GM11168 (cell line): ENCODE data around the gene GTPBP1.

Experiments
- in situ Hi-C: fragments of 300-500 bp; cut with MboI; formaldehyde crosslinking; loops from one replicate; pipeline ENCODE4 v1.12.0; 2022; ENCODE audit warnings: low sequenced_read_pairs; ENCODE audit not compliant: unreplicated experiment

GTPBP1 gene

GRCh38 chr22:38724176-38724575 lies 18.4 kb downstream of the GTPBP1 start:
- in situ Hi-C loops: no loop called here

DNA sequence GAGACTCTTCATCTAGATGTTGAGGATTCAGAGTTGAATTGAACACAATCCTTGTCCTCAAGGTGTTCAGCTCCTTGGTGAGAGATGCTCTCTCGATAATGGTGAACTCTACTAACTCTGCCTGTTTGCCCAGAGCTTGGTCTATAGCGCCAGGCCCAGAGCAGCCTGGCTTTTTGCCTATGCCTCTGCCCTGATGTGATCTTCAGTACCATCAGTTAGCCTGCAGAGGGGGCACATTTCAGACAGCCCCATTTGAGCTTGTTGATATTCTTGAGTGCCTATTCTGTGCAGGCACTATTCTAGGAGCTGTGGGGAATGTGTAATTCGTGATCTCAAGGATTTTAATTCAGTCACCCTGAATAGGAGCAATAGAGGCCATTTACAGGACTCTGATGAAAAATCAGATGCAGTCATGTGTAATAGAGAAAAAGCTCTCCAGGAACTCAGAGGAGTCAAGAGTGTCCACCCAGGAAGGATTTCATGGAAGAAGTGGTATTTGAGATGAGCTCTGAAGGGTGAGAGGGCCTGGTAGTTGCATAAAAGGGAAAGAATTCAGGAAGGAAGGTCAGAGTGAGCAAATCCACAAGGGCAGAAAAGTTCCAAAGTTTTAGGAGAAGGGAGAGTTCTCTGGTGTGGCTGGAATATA lies 19.3 kb downstream of the GTPBP1 start:
- in situ Hi-C loops: no loop called here

DNA sequence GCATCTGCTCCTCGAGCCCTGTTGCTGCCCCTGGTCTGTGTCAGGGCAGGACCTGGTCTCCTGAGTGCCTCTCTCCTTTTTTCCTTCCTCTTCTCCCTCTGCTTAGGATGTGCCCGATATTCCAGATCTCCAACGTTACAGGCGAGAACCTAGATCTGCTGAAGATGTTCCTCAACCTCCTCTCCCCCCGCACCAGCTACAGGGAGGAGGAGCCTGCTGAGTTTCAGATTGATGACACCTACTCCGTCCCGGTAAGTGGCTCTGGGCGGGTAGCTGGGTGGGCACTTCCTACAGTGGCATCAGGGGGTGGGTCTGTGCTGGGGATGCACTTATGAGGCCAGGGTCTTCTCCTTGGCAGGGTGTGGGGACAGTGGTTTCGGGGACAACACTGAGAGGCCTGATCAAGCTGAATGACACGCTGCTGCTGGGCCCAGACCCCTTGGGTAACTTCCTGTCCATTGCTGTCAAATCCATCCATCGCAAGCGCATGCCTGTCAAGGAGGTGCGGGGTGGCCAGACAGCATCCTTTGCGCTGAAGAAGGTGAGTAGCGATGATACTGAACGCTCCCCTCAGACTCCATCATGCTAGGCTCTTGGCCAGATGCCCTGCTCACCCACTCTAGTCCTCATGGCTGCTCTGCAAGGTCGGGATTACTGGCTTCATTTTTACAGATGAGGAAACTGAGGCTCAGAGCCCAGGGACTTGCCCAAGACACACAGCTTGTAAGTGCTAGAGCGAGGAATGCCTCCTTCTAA lies 20.3 kb downstream of the GTPBP1 start:
- in situ Hi-C loops: no loop called here

DNA sequence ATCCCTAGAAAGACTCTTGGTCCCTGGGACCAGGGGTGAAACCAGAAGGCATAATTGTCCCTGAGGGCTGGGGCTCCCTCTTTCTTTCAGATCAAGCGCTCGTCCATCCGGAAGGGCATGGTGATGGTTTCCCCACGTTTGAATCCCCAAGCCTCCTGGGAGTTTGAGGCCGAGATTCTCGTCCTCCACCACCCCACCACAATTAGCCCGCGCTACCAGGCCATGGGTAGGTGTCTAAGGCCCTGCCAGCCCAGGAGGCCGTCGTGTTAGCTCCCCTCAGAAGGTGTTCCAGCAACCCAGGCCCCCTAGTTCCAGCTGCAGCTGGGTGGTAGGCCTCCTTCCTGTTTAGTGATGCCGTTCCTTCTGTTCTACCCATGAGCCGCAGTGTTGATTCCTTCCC lies 21.4 kb downstream of the GTPBP1 start:
- in situ Hi-C loops: no loop called here

DNA sequence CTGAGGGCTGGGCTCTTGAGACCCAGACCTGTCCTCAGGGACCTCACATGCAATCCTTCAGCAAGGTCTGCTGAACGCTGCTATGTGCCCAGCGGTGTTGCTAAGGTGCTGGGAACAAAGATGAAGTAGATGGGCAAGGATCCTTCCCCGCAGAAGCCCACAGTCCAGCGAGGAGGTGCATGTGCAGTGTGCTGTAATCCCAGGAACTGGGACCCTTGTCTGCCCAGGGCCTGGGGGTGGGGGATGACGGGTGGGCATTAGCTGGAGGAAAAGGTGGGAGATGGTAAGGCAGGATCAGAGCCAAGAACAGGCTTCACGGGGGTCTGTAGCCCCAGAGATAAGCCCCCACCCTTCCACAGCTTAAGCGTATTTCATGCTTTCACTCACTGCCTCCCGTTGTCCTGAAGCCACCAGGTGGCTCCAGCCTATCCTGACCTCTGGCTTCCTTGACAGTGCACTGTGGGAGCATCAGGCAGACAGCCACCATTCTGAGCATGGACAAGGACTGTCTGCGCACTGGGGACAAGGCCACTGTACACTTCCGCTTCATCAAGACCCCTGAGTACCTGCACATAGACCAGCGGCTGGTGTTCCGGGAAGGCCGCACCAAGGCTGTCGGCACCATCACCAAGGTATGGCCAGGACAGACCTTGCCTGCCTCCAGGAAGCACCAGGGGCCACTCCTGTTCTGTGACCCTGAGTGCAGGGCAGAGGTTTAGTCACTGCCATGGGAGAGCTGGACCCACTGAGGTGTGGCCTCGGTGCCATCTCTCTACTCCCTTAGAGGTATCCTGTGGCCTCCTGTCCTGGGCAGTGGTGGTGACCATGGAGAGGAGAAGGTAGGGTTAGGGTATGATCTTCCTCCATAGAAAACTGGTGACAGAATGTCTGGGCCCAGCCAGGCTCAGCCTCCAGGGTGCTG lies 22.0 kb downstream of the GTPBP1 start:
- in situ Hi-C loops: no loop called here

GRCh38 chr22:38728871-38729796 lies 23.4 kb downstream of the GTPBP1 start:
- in situ Hi-C loops: no loop called here

DNA sequence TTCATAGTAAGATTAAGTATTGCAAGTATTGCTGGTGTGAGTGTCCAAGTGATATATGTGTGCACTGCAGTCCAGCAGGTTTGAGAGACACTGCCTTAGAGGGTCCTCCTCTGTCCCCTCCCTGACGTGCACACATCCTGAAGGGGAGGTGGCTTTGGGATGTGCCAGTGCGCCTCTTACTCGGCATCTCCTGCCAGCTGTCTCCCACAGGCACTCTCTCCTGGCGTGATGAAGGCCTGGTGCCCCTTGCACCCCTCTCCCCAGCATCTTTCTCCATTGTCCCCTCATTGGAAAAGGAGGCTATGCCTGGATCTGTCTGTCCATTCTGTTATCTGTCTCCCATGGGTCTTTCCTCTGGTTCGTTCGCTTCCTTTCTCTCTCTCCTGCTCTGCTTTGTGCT lies 24.2 kb downstream of the GTPBP1 start:
- in situ Hi-C loops: no loop called here

DNA sequence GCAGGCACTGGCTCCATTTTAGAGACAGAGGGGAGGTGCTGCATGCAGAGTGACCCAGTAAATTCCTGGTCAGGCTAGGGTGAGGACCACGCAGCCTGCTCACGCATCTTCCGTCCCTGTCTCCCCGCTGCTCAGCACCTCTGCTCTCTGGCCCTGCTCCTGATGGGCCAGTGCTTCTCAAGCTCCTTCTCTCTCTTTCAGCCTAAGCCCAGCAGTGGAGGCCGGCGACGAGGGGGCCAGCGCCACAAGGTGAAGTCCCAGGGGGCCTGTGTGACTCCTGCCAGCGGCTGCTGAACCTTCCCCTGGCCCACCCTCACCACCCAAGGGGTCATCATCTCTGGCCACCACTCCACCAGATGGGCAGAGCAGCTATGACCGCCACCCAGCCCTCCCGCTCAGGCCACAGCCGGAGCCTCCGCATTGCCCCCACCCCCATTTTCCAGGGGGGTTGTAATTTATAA lies 24.7 kb downstream of the GTPBP1 start:
- in situ Hi-C loops: no loop called here

DNA sequence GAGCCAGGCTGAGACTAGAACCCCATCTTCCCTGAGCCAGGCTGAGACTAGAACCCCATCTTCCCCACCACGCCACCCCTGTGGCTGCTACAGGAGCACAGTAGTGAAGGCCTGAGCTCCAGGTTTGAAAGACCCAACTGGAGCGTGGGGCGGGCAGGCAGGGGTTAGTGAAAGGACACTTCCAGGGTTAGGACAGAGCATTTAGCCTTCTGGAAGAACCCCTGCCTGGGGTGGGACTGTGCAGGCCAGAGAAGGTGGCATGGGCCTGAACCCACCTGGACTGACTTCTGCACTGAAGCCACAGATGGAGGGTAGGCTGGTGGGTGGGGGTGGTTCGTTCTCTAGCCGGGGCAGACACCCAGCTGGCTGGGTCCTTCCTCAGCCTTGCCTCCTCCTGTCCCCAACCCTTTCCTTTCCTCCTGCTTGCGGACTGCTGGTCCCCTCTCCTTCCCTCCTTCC lies 26.0 kb downstream of the GTPBP1 start:
- in situ Hi-C loops: no loop called here

- in situ Hi-C loops: no loop called here
Observed at GRCh38 chr22:38732251-38732815, 26.6 kb downstream of the GTPBP1 start.

- in situ Hi-C loops: no loop called here
Observed at GRCh38 chr22:38733329-38733723, 27.6 kb downstream of the GTPBP1 start.

DNA sequence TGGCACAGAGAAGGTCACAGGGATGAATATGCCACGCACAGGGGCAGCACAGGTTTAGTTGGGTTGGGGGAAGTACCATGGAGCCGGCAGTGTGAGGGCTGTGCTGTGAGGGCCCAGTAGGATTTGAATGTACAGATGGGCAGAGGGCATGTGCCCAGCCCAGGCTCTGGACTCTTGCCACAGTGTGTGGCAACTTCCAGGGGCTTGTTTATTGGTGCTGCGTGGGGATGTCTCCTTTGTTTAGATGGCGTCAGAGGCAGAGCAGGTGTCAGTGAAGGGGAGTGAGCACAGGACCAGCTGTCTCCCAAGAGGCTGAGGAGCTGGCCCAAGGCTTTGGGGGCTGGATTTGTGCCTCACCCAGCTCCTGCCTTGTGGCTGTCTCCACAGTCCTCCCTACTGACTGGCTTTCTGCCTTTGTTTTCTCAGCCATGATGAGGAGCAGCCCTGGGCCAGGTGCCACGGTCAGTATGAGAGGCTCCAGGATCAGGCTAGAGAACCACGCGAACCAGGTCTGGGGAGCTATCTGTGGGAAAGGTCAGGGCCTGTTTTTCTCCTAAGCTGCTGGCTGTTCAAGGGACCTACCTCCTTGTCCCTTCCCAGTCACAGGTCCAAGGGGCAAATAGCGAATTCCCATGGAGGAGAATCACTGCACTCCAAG lies 28.1 kb downstream of the GTPBP1 start:
- in situ Hi-C loops: no loop called here

DNA sequence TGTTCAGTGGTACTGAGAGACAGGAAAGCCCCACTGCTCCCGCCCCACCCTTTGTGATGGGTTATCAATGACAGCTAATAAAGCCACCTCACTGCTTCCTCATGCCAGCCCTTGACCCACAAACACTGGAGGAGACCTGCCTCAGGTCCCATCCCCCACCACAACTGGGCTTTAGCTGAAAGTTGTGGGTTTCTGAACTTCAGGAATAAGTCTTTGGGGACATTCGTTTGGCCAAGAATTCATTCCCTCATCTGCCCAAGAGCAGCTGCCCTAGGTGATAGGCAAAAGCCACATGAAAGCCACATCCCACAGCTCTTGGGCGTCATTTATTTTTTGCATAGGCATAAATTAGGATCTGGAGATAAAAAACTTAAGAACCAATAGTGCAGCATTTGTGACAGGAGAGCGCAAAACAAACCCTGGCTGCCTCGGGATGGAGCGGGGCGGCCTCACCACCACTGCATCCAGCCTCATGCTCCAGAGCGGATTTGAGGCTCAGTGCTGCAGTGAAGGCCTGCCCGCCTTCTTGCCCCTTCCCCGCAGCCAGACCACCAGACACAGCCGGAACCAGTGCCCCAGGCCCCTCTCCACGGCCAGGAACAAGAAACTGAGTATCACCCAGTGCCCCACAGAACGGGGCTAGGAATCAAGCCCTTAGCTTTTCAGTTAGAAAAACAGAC lies 28.8 kb downstream of the GTPBP1 start:
- in situ Hi-C loops: no loop called here

DNA sequence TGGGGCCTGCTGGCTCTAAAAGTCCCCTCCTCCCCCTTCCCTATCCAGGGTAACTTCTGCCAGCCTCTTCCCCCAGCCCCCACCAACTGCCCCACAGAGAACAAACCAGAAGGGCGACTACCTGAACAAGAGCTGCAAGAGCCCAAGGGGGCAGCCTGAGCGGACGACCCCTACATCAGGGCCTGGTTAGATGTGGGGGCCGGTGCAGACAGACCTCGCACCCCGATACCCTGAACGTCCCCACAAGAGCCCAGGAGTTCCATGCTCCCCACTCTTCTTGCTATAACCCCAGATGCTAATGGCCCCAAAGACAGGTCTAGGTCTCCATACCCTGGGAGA lies 29.4 kb downstream of the GTPBP1 start:
- in situ Hi-C loops: no loop called here

GRCh38 chr22:38735465-38736256 lies 29.9 kb downstream of the GTPBP1 start:
- in situ Hi-C loops: no loop called here

DNA sequence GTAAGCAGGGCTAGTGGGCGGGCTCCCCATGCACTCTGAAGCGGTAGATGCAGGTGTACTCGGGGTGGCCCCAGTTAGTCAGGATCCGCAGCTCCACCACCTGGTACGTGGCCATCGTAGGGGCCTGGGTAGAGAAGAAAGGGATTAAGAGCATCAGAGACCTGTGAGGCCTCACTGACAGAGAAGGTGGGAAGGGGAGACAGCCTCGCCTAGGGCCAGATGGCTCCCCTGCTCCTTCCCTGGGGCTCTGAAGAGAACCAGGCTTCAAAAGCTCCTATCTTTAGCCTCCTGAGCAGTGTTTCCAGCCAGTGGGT lies 30.5 kb downstream of the GTPBP1 start:
- in situ Hi-C loops: no loop called here

GRCh38 chr22:38737302-38738060 lies 31.7 kb downstream of the GTPBP1 start:
- in situ Hi-C loops: no loop called here
